Right atrium auricular region (tissue), 2 donors: ENCODE measurements around the gene TTLL12. TPM values are rescaled to one million over a fixed set of nuclear protein-coding genes. Genes with fewer than 3 reads are reported as not detected.
A peak's percentile ranks its signal among the peaks of the same experiment; 100 is the strongest.

Source experiments
- DNase-seq: peaks from one replicate; pipeline ENCODE4 v3.0.0-alpha.2; 2019; ENCODE audit warnings: low spot score
- H3K27ac ChIP-seq, 2 donors: fragments of 200-600 bp; sonication (generic); 1 replicate in 1 of 2; 2 replicates in 1 of 2; pipeline ENCODE4 v1.5.1; 2016 to 2019
- H3K27me3 ChIP-seq, 2 donors: fragments of 200-600 bp; sonication (generic); one replicate each; pipeline versions ENCODE4 v1.5.1 to v1.6.0; 2017 to 2019
- H3K36me3 ChIP-seq: fragments of 200-600 bp; sonication (generic); one replicate; pipeline ENCODE4 v1.5.1; 2016
- H3K4me1 ChIP-seq, 2 donors: fragments of 200-600 bp; sonication (generic); one replicate each; pipeline versions ENCODE4 v1.5.1 to v1.6.0; 2017 to 2019
- H3K4me3 ChIP-seq, 2 donors: fragments of 200-600 bp; sonication (generic); 1 replicate in 1 of 2; 2 replicates in 1 of 2; pipeline ENCODE4 v1.5.1; 2017 to 2019; ENCODE audit warnings: mild to moderate bottlenecking in 1 of 2, moderate library complexity in 1 of 2
- H3K9me3 ChIP-seq, 2 donors: fragments of 200-600 bp; sonication (generic); one replicate each; pipeline ENCODE4 v1.5.1; 2019
- CTCF ChIP-seq, 2 donors: fragments of 200-600 bp; sonication (generic); IDR thresholded peaks; one replicate each; pipeline ENCODE4 v1.5.1; 2019; ENCODE audit warnings: antibody characterized with exemption in 2 of 2
- total RNA-seq, 2 donors: library from RNA; depleted of rRNA; stranded (reverse); fragments of >200 nt; gene quantifications; one replicate each; pipeline ENCODE4 v1.1.0, GENCODE V29; 2016

TTLL12 gene
- total RNA-seq, 2 donors from 2014 or later, result 11.4 to 15.1 TPM

- Histone ChIP-seq H3K4me3 (no peak overlapping the region), H3K27me3 (no peaks in the 10 kb centered on the region), H3K9me3 (no peaks in the 10 kb centered on the region), H3K27ac (no peak overlapping the region), H3K4me1 (peaks cover 0 to 41% of the 10 kb centered on the region in 2 donors), H3K36me3 (no peaks in the 10 kb centered on the region)
- no peak for TF ChIP-seq CTCF (IDR thresholded peaks at IDR 0.05)
- no peak for DNase-seq
Observed at GRCh38 chr22:43153899-43154298, 33.0 kb downstream of the TTLL12 start.

DNA sequence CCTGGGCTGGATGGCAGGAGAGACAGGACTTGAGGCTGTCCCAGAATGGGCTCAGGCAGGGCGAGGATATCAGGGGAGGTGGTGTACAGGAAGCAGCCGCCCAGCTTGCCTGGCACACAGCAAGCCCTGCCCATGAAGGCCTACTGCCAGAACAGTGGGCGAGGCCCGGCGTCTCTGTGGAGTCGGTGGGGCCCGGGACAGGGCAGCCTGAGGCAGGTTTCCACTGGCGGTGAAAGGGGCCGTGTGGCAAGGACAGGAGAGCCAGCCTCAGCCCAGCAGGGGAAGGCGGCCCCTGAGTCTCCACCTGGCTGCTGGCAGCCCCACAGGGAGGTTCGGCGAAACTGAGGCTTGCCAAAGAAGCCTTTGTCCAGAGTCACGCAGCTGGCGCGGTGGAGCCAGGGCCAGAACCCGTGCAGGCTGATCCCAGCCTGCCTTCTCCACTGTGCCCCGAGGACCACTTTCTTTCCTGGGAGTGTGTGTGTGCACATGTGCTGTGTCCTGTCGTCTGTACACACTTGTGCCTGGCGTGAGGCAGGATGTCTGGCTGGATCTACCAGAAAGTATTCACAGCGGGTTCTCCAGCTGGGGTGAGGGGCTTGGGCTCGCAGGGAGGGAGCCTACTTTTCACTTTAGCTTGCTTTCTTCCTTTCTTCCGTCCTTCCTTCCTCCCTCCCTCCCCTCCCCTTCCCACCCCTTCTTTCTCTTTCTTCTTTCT lies 34.4 kb downstream of the TTLL12 start:
- TF ChIP-seq CTCF (IDR thresholded peaks at IDR 0.05), result no peak
- peak overlapping the region; percentile 86 to 93 for H3K27ac ChIP-seq
- no peaks in the 10 kb centered on the region for H3K9me3 ChIP-seq
- H3K36me3 ChIP-seq, result no peaks in the 10 kb centered on the region
- peaks cover 0 to 36% of the 10 kb centered on the region in 2 donors for H3K4me1 ChIP-seq
- no peaks in the 10 kb centered on the region for H3K27me3 ChIP-seq
- H3K4me3 ChIP-seq, result peak overlapping the region; percentile 64 to 96
- peak; percentile 80 for DNase-seq

GRCh38 chr22:43152003-43152356 lies 35.0 kb downstream of the TTLL12 start:
- DNase-seq, result no peak
- TF ChIP-seq CTCF (IDR thresholded peaks at IDR 0.05), result no peak
- Histone ChIP-seq H3K4me3 (peak overlapping the region; percentile 64 to 96), H3K27ac (peak overlapping the region; percentile 86 to 93), H3K9me3 (no peaks in the 10 kb centered on the region), H3K4me1 (peaks cover 0 to 36% of the 10 kb centered on the region in 2 donors), H3K36me3 (no peaks in the 10 kb centered on the region), H3K27me3 (no peaks in the 10 kb centered on the region)

- Histone ChIP-seq H3K4me3 (peak within 1 kb of the TSS; percentile 64 to 96), H3K9me3 (no peaks in the 10 kb centered on the region), H3K27ac (peak within 1 kb of the TSS; percentile 86 to 93), H3K4me1 (peaks cover 0 to 36% of the 10 kb centered on the region in 2 donors), H3K27me3 (no peaks in the 10 kb centered on the region), H3K36me3 (no peaks in the 10 kb centered on the region)
- no peak for TF ChIP-seq CTCF (IDR thresholded peaks at IDR 0.05)
- peak; percentile 78 for DNase-seq
Observed at GRCh38 chr22:43151251-43152002, 35.5 kb downstream of the TTLL12 start, which contains the start of gene TSPO. TSPO (plus strand) TSS chr22:43151559; CDS start chr22:43159239, 7,680 bp downstream.

- Histone ChIP-seq H3K9me3 (no peaks in the 10 kb centered on the region), H3K27ac (peak overlapping the region; percentile 86 to 93), H3K36me3 (no peaks in the 10 kb centered on the region), H3K4me3 (peak overlapping the region; percentile 64 to 96), H3K4me1 (peaks cover 0 to 33% of the 10 kb centered on the region in 2 donors), H3K27me3 (no peaks in the 10 kb centered on the region)
- DNase-seq, result no peak
- no peak for TF ChIP-seq CTCF (IDR thresholded peaks at IDR 0.05)
Observed at GRCh38 chr22:43150731-43151206, 36.2 kb downstream of the TTLL12 start.
